GM21576 (cell line): ENCODE data around the gene METTL25B.

ENCODE experiments used
- ATAC-seq: cut with Tn5 transposase; IDR thresholded peaks from one replicate; pipeline ENCODE4 v1.9.1; 2021; ENCODE audit warnings: mild to moderate bottlenecking, moderate library complexity; ENCODE audit not compliant: unreplicated experiment

The METTL25B gene

DNA sequence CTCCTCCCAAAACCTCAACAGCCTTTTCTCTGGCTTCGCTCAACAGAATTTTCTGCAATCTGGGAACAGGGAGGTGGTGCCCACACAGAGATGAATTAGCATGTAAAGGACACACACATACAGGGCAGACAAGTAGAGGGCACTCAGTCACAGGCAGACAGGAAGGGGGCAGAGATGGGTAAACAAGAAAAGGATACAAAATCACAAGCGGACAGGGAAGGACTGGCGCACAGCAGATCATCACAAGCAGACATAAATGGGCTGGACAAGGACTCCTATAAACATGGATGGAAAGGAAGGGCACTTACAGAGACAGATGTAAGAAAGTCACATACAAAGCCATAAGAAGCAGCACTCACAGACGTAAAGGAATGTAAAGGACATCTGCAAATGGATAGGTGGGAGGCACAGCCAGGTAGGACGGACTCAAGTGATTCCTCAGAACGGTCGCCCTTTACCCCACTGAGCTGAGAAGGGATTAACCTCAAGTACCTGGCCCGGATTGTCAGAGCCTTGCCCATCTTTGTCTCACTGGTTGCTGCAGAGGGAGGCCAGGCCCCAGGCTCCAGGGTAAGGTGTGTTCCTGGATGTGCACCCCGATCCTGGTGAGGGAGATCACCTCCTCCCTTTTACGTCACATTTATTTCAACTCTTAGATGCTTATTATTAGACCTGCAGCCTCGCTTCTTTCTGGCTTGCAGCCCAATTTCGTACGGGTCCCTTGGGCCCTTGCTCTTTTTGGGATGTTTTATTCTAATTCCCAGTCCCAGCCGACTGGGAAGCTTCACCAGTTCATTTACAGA lies 38.2 kb downstream of the METTL25B start:
- ATAC-seq, result no peak

DNA sequence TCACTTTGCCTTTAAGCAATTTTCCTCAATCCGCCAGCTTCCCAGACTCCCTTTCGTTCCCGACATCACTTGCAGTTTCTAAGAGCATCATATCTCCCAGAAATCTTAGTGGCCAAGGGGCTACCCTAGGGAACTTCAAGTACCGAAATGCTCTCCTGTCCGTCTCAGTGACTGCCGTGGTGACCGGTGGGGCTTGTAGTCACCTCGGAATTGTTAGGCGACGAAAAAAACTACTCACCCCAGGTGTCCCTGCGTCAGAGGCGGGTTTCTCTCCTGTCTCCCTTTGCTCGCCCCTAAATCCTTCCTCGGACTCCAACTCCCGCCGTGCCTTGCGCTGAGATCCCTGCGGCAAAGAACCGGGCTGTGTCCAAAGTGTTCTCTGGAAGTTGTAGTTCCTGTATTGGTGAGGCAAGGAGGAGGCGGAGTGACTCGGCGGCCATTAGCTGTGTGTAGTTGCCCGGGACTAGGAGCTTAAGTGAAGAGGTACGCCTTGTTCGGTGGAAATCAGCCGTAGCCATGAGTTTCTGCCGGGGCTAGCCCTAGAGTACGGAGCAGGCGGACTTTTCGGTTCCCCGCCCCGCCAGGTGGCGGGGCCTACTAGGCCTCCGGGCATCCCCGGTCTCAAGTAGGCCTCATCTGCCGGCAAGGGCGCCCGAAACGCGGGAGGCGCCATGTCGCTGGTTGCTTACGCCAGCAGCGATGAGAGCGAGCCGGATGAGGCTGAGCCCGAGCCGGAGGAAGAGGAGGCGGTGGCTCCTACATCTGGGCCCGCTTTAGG lies 39.0 kb downstream of the METTL25B start, which contains the start of gene PRCC:
PRCC (plus strand) TSS at position 435 of the 778 bp plus-strand sequence; CDS start at position 672, 237 bp downstream.
- peak; percentile 93 for ATAC-seq

DNA sequence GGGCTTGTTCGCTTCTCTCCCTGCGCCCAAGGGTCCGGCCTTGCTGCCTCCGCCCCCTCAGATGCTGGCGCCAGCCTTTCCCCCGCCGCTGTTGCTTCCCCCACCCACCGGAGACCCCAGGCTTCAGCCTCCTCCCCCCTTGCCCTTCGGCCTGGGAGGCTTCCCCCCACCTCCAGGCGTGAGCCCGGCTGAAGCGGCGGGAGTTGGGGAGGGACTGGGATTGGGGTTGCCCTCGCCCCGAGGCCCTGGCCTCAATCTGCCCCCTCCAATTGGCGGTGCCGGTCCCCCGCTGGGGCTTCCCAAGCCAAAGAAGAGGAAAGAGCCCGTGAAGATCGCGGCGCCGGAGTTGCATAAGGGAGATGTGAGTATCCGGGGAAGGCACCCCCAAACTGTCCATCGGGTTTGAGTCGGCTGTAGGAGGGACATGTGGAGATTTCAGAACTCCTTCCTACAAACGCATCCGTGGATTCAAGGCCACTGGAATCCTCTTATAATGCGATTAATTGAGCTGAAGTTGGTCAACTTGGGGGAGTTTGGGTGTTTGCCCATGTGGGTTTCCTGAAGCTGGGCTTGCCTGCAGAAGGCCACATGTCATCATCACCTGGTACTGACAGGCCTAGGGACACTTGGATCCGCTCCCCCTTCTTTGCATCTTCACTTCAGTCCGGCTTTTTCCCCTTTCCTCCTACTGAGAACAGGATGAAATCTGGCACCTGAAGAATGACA lies 39.8 kb downstream of the METTL25B start:
- ATAC-seq, result no peak

DNA sequence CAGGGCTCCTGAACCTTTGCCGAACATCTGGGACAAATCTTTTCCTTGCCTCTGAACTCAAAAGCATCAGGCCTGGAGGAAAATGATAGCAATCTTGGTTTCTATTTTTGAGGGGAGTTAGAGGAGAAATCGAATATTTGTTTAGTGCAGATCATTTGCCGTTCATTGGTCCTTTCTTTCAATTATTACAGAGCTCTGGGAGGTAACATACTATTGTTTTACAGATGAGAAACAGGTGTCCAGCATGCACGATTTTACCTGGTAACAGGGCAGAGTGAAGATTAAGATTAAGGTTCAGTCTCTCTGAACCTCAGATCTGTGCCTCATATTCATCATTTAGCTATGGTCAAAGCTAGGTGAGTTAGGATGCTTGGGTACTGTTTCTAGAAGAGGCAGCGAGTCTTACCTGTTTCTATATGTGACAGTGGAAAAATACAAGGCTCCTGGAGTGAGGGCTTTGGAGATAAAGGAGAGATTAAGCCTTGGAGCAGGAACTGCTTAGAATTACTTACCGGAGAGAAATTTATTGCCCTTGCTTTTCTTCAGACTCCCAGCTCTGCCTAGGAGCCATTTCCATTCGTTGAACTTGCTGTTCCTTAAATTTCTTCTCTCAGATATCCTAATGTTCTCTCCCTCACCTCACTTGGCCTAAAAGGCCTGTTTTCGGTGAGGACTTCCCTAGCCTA lies 40.5 kb downstream of the METTL25B start:
- no peak for ATAC-seq

DNA sequence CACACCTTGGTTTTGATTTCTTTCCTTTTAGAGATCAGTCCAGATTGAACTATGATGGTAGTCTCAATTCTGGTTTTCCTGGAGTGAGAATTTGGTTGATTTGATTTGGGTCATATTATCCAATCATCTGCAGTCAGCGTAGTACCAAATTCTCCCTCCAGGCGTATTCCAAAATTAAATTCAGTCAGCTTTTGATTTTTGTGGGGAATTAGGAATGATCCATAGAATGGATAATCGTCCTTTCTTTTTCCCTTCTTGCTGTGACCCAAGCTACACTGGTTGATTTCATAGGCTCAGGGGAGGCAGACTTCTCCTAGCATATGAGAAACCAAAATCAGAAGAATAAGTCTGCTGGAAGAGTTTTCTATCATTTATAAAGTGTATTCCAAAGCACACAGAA lies 44.0 kb downstream of the METTL25B start:
- ATAC-seq, result no peak

DNA sequence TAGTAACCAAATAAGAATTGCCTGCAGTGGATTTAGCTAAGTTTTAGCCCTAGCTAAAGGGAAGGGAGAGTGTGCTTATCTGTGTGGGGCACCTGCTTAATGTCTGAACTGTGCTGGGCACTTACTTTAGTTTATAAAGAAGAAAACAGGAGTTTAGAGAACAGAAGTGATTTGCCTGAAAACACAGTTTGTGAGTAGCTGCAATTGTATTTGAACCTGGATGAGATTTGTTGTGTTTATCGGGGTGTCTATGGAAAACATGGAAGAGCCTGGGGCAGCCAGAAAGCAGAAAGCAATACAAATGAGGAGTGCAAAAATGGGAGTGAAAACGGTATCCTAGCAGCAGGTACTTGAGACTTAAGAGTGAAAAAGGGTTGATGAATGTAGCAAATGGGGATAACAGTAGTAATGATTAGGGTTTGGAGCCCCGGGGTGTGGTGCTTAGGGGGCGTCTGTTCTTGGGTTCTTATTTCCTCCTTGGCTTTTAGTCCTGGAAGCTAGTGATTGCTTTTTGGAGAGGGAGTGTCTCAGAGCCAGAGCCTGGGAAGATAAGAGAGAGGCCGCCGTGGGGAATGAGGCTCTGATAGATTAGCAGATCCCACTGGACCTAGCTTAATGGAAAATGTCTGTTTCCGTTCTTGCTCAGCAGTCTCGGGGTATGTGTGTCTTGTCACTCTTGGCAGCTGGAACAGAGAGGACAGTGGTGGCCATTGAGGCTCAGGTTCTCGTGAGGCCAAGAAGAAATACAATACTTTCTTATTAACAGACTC lies 44.6 kb downstream of the METTL25B start:
- ATAC-seq, result no peak

DNA sequence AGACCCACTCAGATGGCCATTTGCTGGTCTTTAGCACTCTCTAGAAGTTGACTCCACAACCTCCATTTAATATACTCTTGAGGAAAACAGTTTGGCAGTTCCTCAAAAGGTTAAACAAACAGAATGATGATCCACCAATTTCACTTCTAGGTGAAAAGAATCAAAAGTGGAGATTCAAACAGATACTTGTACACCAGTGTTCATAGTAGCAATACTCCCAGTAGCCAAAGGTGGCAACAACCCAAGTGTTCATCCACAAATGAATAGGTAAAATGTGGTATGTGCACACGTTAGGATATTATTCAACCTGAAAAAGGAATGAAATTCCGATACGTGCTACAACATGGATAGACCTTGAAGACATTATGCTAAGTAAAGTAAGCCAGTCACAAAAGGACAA lies 45.3 kb downstream of the METTL25B start:
- ATAC-seq, result no peak

DNA sequence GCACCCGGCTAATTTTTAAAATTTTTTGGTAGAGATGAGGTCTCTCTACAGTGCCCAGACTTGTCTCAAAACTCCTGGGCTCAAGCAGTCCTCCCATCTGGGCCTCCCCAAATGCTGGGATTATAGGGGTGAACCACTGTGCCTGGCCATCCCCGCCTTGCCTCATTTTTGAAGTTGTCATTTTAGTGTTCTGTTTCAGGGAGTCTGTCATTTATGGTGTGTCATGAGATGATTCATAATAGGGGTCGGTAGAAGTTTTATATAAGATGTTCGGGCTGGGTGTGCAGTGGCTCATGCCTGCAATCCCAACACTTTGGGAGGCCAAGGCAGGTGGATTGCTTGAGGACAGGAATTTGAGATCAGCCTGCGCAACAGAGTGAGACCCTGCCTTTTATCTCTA lies 47.5 kb downstream of the METTL25B start:
- ATAC-seq, result no peak

DNA sequence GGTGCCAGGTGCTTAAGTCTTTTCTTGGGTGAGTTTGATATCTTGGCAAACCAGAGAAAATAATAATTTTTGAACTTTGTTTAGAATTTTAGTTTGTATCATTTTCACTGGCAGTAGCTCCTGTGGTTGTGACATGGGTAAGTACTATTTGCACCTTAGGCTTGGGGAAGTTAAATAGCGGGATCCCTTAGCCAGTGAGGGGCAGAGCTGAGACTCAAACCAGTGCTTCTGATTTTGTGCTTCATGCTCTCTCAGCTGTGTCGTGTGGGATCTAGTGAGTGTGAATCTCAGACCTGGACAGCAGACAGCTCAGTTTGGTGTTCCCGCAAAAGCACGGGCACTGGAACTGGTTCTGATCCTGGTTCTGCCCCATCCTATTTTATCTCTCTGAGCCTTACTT lies 48.7 kb downstream of the METTL25B start:
- ATAC-seq, result no peak

DNA sequence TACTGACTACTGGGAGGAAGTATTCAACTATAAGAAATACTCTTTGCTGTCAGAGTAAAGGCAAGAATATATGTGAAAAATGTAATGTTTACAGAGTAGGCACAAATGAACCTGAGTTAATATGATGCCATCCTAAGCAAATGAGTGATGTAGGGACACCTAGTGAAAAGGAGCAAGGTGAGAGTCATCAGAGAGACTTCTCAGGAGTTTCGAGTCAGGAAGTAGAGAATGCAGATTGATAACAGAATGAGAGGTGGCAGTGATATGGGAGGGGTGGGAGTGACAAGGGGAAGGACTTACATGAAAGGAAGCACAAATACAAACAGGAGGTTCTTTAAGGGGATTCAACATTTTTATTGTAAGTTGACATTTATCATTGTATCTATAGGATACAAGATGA lies 49.3 kb downstream of the METTL25B start:
- no peak for ATAC-seq

DNA sequence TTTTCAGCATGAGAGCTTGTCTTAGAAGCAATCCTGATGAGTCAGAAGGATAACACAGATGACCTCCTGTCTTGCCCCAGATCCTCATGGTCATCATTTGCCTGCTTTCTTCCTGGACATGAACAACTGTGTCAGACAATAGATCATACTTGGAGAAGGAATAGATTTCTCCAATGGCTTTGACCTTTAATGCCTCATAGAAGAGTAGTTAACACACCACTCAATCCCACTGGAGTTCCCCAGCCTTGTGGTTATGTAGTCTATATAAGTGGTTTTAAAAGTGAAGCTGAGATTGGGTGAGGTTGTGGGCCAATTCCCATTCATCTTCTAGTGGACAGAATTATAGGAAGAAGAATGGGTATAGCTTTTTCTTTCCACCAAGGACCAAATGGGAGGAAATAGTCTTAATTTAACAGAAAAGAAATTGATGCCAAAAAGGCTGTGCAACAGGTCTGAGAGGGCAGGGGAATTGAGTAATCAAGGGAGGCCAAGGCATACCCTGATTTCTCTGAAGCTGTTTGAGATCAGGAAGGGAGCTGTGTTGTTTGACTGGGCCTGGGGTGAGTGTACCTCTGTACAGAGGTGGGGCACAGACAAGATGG lies 53.4 kb downstream of the METTL25B start:
- ATAC-seq, result no peak

DNA sequence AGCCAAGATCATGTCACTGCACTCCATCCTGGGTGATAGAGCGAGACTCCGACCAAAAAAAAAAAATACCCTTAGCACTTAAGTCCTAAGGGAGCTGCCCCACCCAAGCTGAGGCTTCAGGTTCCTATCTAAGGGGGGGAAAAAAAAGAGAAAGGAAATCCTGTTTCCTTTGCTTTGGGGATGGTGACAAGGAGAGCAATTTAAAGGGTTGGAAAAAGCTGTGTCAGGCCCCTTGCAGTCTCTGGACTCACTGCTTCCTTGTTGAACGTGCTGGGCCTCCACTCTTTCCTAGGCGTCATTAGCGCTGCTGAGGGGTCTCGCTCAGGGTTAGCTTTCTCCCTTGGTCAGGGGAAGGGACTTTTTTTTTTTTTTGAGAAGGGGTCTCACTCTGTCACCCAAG lies 57.2 kb downstream of the METTL25B start:
- no peak for ATAC-seq
